ENCODE data around the gene UBE4A. TPM values are rescaled to one million over a fixed set of nuclear protein-coding genes. Genes with fewer than 3 reads are reported as not detected.

The UBE4A gene
- total and polyA plus RNA-seq, 9 of the 15 experiments (the other 6 are each of a cell fraction or from before 2014, with no cell fraction given), result 13.5 to 45.2 (median 26.8) TPM

DNA sequence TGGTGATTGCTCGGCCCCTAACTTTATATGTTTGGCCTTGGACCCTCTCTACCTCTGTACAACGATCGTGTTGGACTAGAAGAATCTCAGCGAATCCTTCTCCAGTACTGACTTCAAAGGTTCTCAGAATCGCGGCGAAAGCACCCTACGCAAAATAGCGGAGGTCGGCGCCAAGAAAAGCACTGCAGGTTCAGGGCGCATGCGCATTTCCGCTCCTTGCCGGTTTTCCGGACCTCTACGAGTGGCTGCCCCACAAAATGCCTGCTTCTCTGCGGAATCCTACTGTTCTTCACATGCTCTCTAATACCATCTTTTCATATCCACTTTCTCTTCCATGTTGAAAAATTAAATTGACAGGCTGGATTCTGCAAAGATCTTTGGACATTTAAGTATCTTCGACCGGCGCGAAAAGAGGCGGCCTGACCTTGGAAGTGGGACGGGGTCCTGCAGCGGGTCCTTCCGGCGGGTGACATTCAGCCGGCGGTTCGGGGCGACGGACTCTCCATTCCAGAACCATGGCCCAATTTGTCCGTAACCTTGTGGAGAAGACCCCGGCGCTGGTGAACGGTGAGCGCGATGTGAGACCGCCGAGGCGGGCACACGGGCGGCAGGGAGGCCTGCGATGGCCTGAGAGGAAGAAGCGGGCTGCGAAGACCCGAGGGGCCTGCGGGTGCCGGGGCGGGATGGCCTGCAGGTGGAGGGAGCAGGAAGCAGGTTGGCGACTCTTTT lies 41.9 kb downstream of the UBE4A start, which contains the start of gene ATP5MG (continued):
- TF ChIP-seq, protein P1, sequence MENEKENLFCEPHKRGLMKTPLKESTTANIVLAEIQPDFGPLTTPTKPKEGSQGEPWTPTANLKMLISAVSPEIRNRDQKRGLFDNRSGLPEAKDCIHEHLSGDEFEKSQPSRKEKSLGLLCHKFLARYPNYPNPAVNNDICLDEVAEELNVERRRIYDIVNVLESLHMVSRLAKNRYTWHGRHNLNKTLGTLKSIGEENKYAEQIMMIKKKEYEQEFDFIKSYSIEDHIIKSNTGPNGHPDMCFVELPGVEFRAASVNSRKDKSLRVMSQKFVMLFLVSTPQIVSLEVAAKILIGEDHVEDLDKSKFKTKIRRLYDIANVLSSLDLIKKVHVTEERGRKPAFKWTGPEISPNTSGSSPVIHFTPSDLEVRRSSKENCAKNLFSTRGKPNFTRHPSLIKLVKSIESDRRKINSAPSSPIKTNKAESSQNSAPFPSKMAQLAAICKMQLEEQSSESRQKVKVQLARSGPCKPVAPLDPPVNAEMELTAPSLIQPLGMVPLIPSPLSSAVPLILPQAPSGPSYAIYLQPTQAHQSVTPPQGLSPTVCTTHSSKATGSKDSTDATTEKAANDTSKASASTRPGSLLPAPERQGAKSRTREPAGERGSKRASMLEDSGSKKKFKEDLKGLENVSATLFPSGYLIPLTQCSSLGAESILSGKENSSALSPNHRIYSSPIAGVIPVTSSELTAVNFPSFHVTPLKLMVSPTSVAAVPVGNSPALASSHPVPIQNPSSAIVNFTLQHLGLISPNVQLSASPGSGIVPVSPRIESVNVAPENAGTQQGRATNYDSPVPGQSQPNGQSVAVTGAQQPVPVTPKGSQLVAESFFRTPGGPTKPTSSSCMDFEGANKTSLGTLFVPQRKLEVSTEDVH (IDR thresholded peaks at IDR 0.05; ENCODE audit: low read depth, partially characterized antibody), result no peak
- TF ChIP-seq XRCC3 (IDR thresholded peaks at IDR 0.05) (no peak), ARID2 (IDR thresholded peaks at IDR 0.05) (no peak), HIVEP1 (CRISPR knock-in tag; IDR thresholded peaks at IDR 0.05) (no peak), DDX20 (tag; IDR thresholded peaks at IDR 0.05; ENCODE audit: low read depth) (no peak), YBX1 (IDR thresholded peaks at IDR 0.05) (no peak), CTBP1 (IDR thresholded peaks at IDR 0.05; ENCODE audit: borderline replicate concordance) (no peak; the same call in 1 of the 2 replicates), ZC3H8 (IDR thresholded peaks at IDR 0.05) (no peak), SMAD2 (IDR thresholded peaks at IDR 0.05; ENCODE audit: low read depth, low read length) (no peak), BRD9 (IDR thresholded peaks at IDR 0.05; ENCODE audit: low read depth, partially characterized antibody) (no peak), BRCA1 (IDR thresholded peaks at IDR 0.05) (no peak), BRCA1 (CRISPR knock-in tag; IDR thresholded peaks at IDR 0.05) (no peak), CREBBP (IDR thresholded peaks at IDR 0.05; ENCODE audit: low read depth, low read length) (no peak), EWSR1 (IDR thresholded peaks at IDR 0.05; ENCODE audit: borderline replicate concordance, low read depth, partially characterized antibody) (no peak), TEAD1 (CRISPR knock-in tag; IDR thresholded peaks at IDR 0.05) (no peak; a peak in 1 of 4 replicates), HDAC1 (IDR thresholded peaks at IDR 0.05) (peak in 1 of 2 experiments; percentile 85; a peak in 2 of 4 replicates), ZNF444 (CRISPR knock-in tag; IDR thresholded peaks at IDR 0.05) (no peak), EP400 (IDR thresholded peaks at IDR 0.05) (peak; percentile 89), NR1H2 (CRISPR knock-in tag; IDR thresholded peaks at IDR 0.05) (no peak), TOE1 (IDR thresholded peaks at IDR 0.05; ENCODE audit: borderline replicate concordance) (peak; percentile 84; the same call in 1 of the 2 replicates), TOE1 (CRISPR knock-in tag; IDR thresholded peaks at IDR 0.05; ENCODE audit: borderline replicate concordance, low read depth) (no peak), KLF6 (CRISPR knock-in tag; IDR thresholded peaks at IDR 0.05; ENCODE audit: borderline replicate concordance) (no peak)
- TF ChIP-seq, protein P2, sequence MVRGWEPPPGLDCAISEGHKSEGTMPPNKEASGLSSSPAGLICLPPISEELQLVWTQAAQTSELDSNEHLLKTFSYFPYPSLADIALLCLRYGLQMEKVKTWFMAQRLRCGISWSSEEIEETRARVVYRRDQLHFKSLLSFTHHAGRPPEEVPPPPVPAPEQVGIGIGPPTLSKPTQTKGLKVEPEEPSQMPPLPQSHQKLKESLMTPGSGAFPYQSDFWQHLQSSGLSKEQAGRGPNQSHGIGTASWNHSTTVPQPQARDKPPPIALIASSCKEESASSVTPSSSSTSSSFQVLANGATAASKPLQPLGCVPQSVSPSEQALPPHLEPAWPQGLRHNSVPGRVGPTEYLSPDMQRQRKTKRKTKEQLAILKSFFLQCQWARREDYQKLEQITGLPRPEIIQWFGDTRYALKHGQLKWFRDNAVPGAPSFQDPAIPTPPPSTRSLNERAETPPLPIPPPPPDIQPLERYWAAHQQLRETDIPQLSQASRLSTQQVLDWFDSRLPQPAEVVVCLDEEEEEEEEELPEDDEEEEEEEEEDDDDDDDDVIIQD (CRISPR knock-in tag; IDR thresholded peaks at IDR 0.05), result no peak

Measured in K562 (cell line).